DOHH2 (cell line): ENCODE results near the gene SLC22A16.

Source experiments
- H3F3A ChIP-seq: fragments of 200-600 bp; sonication (generic), shearing (Covaris generic); 2 replicates; pipeline ENCODE4 v1.6.0; 2016; ENCODE audit warnings: antibody characterized with exemption, mild to moderate bottlenecking; ENCODE audit not compliant: control insufficient read depth, insufficient read depth
- H3K27ac ChIP-seq: fragments of 200-600 bp; sonication (generic); 2 replicates; pipeline ENCODE4 v1.5.1; 2014; ENCODE audit warnings: low read depth, mild to moderate bottlenecking, low read length, moderate library complexity
- H3K27me3 ChIP-seq: fragments of 200-600 bp; sonication (generic); 2 replicates; pipeline ENCODE4 v1.6.1; 2014; ENCODE audit warnings: mild to moderate bottlenecking, low read length, mixed read lengths; ENCODE audit not compliant: control insufficient read depth
- H3K36me3 ChIP-seq: fragments of 200-600 bp; sonication (generic); 2 replicates; pipeline ENCODE4 v1.6.1; 2014; ENCODE audit warnings: mild to moderate bottlenecking, low read length, moderate library complexity, mixed read lengths; ENCODE audit not compliant: control insufficient read depth
- H3K4me1 ChIP-seq: fragments of 200-600 bp; sonication (generic); 2 replicates; pipeline ENCODE4 v1.6.1; 2014; ENCODE audit warnings: mild to moderate bottlenecking, low read length, mixed read lengths; ENCODE audit not compliant: control insufficient read depth
- H3K4me2 ChIP-seq: fragments of 200-600 bp; sonication (generic); 2 replicates; pipeline ENCODE4 v1.6.0; 2014; ENCODE audit warnings: mild to moderate bottlenecking, low read length, moderate library complexity
- H3K4me3 ChIP-seq: fragments of 200-600 bp; sonication (generic); 2 replicates; pipeline ENCODE4 v1.5.1; 2014; ENCODE audit warnings: mild to moderate bottlenecking, low read length, mixed read lengths
- H3K79me2 ChIP-seq: fragments of 200-600 bp; sonication (generic); 2 replicates; pipeline ENCODE4 v1.6.1; 2014; ENCODE audit warnings: mild to moderate bottlenecking, low read length, mixed read lengths; ENCODE audit not compliant: control insufficient read depth
- H3K9me2 ChIP-seq: fragments of 200-600 bp; sonication (generic); replicated peaks from 2 replicates; pipeline ENCODE4 v1.6.1; 2014; ENCODE audit warnings: mild to moderate bottlenecking, low read length, mixed read lengths; ENCODE audit not compliant: control insufficient read depth
- H3K9me3 ChIP-seq: fragments of 200-600 bp; sonication (generic); 2 replicates; pipeline ENCODE4 v1.6.1; 2014; ENCODE audit warnings: antibody characterized with exemption, low read length, mixed read lengths; ENCODE audit not compliant: control insufficient read depth, insufficient read depth
- H4K20me1 ChIP-seq: fragments of 200-600 bp; sonication (generic); 2 replicates; pipeline ENCODE4 v1.6.0; 2014; ENCODE audit warnings: low read depth, mild to moderate bottlenecking, antibody characterized with exemption, low read length, moderate library complexity; ENCODE audit not compliant: control insufficient read depth, insufficient read depth
- EZH2phosphoT487 ChIP-seq: fragments of 200-600 bp; sonication (generic); IDR thresholded peaks from 2 replicates; pipeline ENCODE4 v1.6.1; 2017; ENCODE audit warnings: borderline replicate concordance, mild to moderate bottlenecking, antibody characterized with exemption, low read length, moderate library complexity, mixed read lengths
- TF ChIP-seq, protein P1 (sequence below): fragments of 200-600 bp; sonication (generic); IDR thresholded peaks from one replicate; pipeline ENCODE4 v1.5.1; 2014; ENCODE audit warnings: antibody characterized with exemption, mild to moderate bottlenecking, low read depth, low read length; ENCODE audit not compliant: poor library complexity, severe bottlenecking

The SLC22A16 gene, protein sequence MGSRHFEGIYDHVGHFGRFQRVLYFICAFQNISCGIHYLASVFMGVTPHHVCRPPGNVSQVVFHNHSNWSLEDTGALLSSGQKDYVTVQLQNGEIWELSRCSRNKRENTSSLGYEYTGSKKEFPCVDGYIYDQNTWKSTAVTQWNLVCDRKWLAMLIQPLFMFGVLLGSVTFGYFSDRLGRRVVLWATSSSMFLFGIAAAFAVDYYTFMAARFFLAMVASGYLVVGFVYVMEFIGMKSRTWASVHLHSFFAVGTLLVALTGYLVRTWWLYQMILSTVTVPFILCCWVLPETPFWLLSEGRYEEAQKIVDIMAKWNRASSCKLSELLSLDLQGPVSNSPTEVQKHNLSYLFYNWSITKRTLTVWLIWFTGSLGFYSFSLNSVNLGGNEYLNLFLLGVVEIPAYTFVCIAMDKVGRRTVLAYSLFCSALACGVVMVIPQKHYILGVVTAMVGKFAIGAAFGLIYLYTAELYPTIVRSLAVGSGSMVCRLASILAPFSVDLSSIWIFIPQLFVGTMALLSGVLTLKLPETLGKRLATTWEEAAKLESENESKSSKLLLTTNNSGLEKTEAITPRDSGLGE

DNA sequence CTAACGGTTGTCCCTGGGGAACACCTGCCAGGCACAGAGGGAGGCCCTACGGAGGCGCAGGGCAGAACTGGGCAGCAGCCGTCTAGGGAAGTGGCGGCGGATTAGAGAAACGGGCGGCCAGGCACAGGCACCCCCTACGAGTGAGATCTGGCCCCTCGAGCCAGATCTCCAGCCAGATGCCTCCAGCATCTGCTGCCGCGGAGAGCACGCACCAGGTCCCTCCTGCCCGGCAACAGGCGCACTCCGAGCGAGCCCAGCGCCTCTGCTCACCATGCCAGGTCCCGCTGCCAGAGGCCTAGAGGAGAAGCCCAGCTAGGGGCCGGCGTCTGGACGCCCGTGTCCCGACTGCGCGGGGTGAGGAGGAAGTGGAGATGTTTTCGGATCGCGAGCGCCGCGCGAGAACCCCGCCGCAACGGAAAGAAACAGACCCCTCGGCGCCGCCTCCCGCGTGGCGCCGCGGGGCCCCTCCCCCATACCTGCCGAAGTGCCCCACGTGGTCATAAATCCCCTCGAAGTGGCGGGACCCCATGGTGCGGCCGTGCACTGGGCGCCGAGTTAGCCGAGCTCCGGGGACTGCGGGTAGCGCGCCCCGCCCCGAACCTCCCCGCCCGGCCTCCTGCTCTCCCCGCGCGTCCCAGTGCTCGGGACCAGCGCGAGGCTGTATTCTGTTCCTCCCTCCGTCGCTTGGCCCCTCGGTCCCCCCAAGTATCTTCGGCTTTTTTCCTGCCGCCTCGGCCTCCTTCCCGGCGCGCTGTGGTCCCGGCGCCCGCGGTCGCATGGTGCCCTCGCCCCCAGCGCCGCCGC lies at the start of gene SLC22A16:
SLC22A16 (minus strand) TSS at position 568 of the 804 bp plus-strand sequence; CDS start at position 529, 39 bp downstream.
- Histone ChIP-seq H3K4me3 (no peak within 1 kb of the TSS), H3K9me3 (no peaks in the 10 kb centered on the region), H3K4me2 (no peak within 1 kb of the TSS), H3K27me3 (peaks cover 15% of the 10 kb centered on the region), H3K27ac (no peak within 1 kb of the TSS), H4K20me1 (no peaks in the 10 kb centered on the region), H3K4me1 (no peaks in the 10 kb centered on the region), H3K9me2 (no peaks in the 10 kb centered on the region), H3K79me2 (no peaks in the 10 kb centered on the region), H3K36me3 (no peaks in the 10 kb centered on the region), H3F3A (no peaks in the 10 kb centered on the region)
- no peak for TF ChIP-seq EZH2phosphoT487
- TF ChIP-seq, protein P1, sequence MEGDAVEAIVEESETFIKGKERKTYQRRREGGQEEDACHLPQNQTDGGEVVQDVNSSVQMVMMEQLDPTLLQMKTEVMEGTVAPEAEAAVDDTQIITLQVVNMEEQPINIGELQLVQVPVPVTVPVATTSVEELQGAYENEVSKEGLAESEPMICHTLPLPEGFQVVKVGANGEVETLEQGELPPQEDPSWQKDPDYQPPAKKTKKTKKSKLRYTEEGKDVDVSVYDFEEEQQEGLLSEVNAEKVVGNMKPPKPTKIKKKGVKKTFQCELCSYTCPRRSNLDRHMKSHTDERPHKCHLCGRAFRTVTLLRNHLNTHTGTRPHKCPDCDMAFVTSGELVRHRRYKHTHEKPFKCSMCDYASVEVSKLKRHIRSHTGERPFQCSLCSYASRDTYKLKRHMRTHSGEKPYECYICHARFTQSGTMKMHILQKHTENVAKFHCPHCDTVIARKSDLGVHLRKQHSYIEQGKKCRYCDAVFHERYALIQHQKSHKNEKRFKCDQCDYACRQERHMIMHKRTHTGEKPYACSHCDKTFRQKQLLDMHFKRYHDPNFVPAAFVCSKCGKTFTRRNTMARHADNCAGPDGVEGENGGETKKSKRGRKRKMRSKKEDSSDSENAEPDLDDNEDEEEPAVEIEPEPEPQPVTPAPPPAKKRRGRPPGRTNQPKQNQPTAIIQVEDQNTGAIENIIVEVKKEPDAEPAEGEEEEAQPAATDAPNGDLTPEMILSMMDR, result no peak

DNA sequence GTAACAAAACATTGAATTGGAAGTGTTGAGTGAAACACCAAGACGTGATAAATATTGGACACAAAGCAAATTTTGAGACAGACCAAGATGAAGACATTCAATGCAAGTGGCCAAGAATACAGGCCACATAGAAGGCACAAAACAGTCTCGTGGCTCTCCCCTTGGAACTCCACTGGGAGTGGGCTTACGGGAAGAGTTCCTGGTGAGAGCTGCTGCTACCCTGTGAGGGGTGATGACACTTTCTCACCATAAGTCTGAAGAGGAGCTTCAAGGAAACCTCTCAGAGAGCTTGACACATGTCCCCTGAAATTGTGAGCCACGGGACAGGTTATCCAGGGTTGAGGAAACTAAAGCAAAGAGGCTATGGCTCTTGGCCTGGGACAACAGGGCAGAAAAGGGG lies 48.6 kb upstream of the SLC22A16 start:
- Histone ChIP-seq H4K20me1 (peaks cover 3% of the 10 kb centered on the region; the same call in 1 of the 2 replicates), H3K79me2 (no peaks in the 10 kb centered on the region), H3K9me2 (no peaks in the 10 kb centered on the region), H3F3A (no peaks in the 10 kb centered on the region), H3K27ac (no peak overlapping the region), H3K4me1 (no peaks in the 10 kb centered on the region), H3K9me3 (no peaks in the 10 kb centered on the region), H3K4me3 (no peak overlapping the region), H3K36me3 (no peaks in the 10 kb centered on the region), H3K4me2 (no peak overlapping the region), H3K27me3 (peaks cover 19% of the 10 kb centered on the region)
- no peak for TF ChIP-seq EZH2phosphoT487
- TF ChIP-seq, protein P1, result no peak

DNA sequence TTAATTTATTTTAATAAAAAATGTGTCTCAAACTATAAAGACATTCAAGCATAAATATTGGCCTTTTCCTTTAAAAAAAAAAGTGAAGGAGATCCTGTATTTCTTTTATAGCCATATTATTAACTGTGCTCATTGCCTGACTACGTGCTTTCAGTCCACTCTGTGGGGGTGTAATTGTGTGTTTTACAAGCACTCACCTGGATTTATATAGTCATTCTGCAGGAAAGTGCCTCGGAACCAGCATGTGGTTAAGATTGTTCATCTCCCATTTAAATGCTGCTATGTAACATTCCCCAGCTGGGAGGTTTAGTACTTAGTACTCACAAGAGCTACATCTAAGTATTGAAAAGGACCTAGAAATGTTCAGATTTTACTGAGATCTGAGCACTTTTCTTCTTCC lies 47.9 kb upstream of the SLC22A16 start:
- Histone ChIP-seq H3K27ac (no peak overlapping the region), H3F3A (no peaks in the 10 kb centered on the region), H3K4me1 (no peaks in the 10 kb centered on the region), H3K4me2 (no peak overlapping the region), H3K79me2 (no peaks in the 10 kb centered on the region), H3K36me3 (no peaks in the 10 kb centered on the region), H3K27me3 (peaks cover 21% of the 10 kb centered on the region), H3K4me3 (no peak overlapping the region), H3K9me2 (no peaks in the 10 kb centered on the region), H3K9me3 (no peaks in the 10 kb centered on the region), H4K20me1 (peaks cover 3% of the 10 kb centered on the region; the same call in 1 of the 2 replicates)
- TF ChIP-seq EZH2phosphoT487, result no peak
- TF ChIP-seq, protein P1, result no peak
